Activated T-helper 17 cell treated with anti-CD3 and anti-CD28 coated beads, Interleukin-2, amount 50 U/mL, for 72 hours (primary cell): ENCODE measurements around the gene SHD. TPM values are rescaled to one million over a fixed set of nuclear protein-coding genes. Genes with fewer than 3 reads are reported as not detected.
"Not testable (repeated sequence)": the region's sequence is repeated elsewhere in the genome, so short reads cannot be mapped to it uniquely, and the experiment has no call there.

Experiments used
- ATAC-seq: fragments of 150-1000 bp; cut with Tn5 transposase; replicated peaks from 2 replicates; pipeline ENCODE4 v1.10.0; 2021; ENCODE audit warnings: mild to moderate bottlenecking, moderate library complexity
- H3K27ac Mint-ChIP-seq: one replicate; pipeline ENCODE4 v1.8.0; 2022; ENCODE audit warnings: mixed read lengths
- H3K27me3 Mint-ChIP-seq: one replicate; pipeline ENCODE4 v1.8.0; 2022; ENCODE audit warnings: mixed read lengths
- H3K36me3 Mint-ChIP-seq: one replicate; pipeline ENCODE4 v1.8.0; 2022; ENCODE audit warnings: low read depth, mild to moderate bottlenecking, mixed read lengths
- H3K4me1 Mint-ChIP-seq: one replicate; pipeline ENCODE4 v1.8.0; 2022; ENCODE audit warnings: mixed read lengths
- H3K4me3 Mint-ChIP-seq: one replicate; pipeline ENCODE4 v1.8.0; 2022; ENCODE audit warnings: mild to moderate bottlenecking, mixed read lengths
- H3K9me3 Mint-ChIP-seq: one replicate; pipeline ENCODE4 v1.8.0; 2022; ENCODE audit warnings: mixed read lengths
- total RNA-seq, 2 donors: library from RNA; stranded (reverse); gene quantifications; one replicate each; pipeline ENCODE4 v1.2.3, GENCODE V29; 2022

Gene SHD
- total RNA-seq, 2 donors from 2014 or later: not detected

DNA sequence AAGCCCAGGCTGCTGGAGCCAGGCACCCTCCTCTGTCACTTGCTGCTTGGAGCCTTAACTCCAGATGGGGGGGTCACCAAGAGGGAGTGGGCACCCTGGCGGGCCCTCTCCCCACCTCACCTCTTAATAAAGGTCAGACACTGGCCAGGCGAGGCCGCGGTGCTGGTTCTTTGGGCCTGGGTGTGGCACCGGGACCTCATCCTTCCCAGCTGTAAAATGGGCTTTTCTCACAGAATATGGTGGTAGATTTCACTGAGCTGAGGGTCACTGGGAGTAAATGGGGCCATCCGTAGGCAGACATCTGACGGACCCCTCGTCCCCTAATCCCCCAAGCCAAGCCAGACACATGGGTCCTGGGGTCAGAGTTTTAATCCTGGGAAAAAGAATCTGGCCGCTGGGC, 44.6 kb downstream of the SHD start:
- no peak for ATAC-seq
- Mint-ChIP-seq H3K27ac (no peak overlapping the region), H3K27me3 (no peaks in the 10 kb centered on the region), H3K36me3 (peaks cover 4% of the 10 kb centered on the region), H3K4me1 (peaks cover 4% of the 10 kb centered on the region), H3K9me3 (no peaks in the 10 kb centered on the region), H3K4me3 (no peak overlapping the region)

DNA sequence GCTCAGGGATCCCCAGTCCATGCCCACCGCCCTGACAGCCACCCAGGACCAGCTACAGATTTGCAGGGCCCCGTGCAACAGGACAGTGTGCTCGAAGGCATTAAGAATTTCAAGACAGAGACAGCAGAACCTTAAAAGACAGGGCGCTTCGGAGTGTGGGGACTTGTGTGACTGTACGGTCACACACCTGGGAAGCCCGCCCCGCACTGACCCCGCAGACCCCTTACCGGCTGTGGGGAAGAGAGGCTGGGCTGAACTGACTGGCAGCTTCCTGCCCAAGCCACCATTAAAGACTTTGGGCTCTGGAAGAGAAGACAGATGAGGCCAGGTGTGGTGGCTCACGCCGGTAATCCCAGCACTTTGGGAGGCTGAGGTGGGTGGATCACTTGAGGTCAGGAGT, 45.2 kb downstream of the SHD start:
- no peak for ATAC-seq
- Mint-ChIP-seq H3K27ac (no peak overlapping the region), H3K4me3 (no peak overlapping the region), H3K36me3 (peaks cover 6% of the 10 kb centered on the region), H3K4me1 (peaks cover 4% of the 10 kb centered on the region), H3K9me3 (no peaks in the 10 kb centered on the region), H3K27me3 (no peaks in the 10 kb centered on the region)

DNA sequence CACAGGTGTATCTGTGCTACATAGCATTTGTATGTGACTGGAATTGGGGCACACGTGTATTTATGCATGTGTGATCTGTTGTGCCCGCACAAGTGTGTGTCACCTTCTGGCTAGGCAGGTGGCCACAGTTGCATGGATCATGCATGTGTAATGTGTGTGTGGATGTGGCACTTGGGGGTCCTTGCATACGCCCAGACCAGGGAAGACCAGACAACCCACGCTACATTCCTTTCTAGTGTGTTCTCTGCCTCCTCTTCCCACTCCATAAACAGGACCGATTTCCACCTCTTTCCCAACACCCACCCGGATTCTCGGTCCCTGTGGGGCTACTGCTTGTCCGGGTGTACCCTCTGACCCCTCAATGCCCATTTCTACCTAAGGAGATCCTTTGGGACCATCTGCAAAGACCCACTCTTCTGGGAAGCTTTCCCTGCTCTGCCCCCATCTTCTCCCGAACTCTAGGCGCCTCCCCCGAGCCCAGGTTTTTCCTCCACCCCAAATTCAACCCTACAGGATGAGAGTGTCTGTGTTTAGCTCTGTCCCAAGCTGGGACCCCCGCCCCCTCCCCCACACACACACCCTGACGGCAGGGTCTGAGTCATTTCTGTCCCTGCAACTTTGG, 47.3 kb downstream of the SHD start:
- Mint-ChIP-seq H3K27me3 (no peaks in the 10 kb centered on the region), H3K4me1 (peaks cover 4% of the 10 kb centered on the region), H3K9me3 (no peaks in the 10 kb centered on the region), H3K4me3 (peak overlapping the region; percentile 88), H3K27ac (no peak overlapping the region), H3K36me3 (peaks cover 6% of the 10 kb centered on the region)
- ATAC-seq: no peak

DNA sequence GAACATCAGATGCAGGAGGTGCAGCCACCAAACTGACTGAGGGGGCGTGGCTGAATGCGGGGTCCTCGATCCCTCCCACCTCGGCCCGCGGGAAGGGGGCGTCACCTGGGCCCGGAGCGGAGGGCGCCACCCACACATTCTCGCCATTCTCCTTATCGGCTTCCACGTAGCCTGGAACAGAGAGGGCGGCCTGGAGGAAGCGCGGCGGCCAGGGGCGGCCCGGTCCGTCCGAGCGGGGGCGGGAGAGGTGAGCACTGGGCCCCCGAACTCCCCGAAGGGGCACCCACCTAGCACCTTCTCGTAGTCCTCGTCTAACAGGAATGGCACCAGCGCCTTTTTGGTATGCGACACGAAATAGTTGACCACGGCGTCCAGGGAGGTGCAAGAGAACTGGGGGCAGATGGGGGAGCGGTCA, 47.8 kb downstream of the SHD start:
- Mint-ChIP-seq H3K4me3 (peak overlapping the region; percentile 88), H3K27me3 (no peaks in the 10 kb centered on the region), H3K9me3 (no peaks in the 10 kb centered on the region), H3K27ac (no peak overlapping the region), H3K36me3 (peaks cover 6% of the 10 kb centered on the region), H3K4me1 (peaks cover 4% of the 10 kb centered on the region)
- ATAC-seq: no peak

GRCh38 chr19:4327252-4327876, 48.3 kb downstream of the SHD start:
- peaks cover 6% of the 10 kb centered on the region for H3K36me3 Mint-ChIP-seq
- H3K4me1 Mint-ChIP-seq: peaks cover 4% of the 10 kb centered on the region
- ATAC-seq: peak; percentile 54
- H3K27ac Mint-ChIP-seq: peak overlapping the region; percentile 78
- no peaks in the 10 kb centered on the region for H3K27me3 Mint-ChIP-seq
- peak overlapping the region; percentile 88 for H3K4me3 Mint-ChIP-seq
- H3K9me3 Mint-ChIP-seq: no peaks in the 10 kb centered on the region

DNA sequence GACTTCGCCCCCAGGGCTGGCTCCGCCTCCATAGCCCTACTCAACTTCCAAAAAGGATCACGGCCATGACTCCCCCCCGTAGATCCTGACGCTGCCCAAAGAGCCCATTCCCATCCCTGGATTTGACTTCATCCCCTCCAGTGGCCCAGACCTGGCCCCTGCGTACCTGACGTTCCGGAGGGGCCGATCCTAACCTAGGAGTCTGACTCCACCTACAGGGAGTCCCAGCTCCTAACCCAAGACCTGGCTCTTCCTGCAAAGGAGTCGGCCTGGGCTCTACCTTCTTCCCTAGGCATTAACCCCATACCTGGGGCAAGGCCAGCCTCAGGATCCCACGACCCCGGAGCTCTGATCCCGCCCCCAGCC, 48.8 kb downstream of the SHD start:
- peaks cover 4% of the 10 kb centered on the region for H3K4me1 Mint-ChIP-seq
- H3K36me3 Mint-ChIP-seq: peaks cover 6% of the 10 kb centered on the region
- H3K4me3 Mint-ChIP-seq: peak overlapping the region; percentile 88
- no peaks in the 10 kb centered on the region for H3K9me3 Mint-ChIP-seq
- peak; percentile 25 for ATAC-seq
- no peaks in the 10 kb centered on the region for H3K27me3 Mint-ChIP-seq
- H3K27ac Mint-ChIP-seq: peak overlapping the region; percentile 78

DNA sequence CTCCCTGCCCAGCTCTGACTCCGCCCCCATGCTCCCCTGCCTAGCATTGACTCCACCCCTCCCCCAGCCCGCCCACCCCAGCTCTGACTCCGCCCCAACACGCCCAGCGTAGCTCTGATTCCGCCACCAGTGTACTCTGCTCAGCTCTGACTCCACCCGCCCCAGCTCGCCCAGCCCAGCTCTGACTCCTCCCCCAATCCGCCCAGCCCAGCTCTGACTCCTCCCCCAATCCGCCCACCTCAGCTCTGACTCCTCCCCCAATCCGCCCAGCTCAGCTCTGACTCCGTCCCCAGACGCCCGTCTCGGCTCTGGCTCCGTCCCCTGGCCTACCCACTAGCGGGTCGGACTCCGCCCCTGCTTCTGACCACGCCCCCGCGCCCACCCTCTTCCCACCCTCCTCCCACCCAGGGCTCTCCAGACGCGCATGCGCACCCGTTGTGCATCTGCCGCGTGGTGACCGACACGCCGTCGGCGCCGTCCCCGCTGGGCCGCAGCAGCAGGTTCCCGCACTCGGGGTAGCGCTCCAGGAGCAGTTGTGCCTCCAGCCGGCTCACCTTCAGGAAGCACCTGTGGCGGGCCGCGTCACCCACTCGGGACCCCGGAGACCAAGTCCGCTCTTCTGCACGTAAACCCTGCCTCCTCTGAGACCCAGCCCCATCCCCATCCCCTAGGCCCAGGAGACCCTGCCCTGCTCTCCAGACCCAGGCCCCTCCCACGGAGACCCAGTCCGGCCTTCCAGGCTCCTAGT, 49.4 kb downstream of the SHD start:
- peak overlapping the region; percentile 88 for H3K4me3 Mint-ChIP-seq
- H3K27ac Mint-ChIP-seq: peak overlapping the region; percentile 78
- H3K36me3 Mint-ChIP-seq: peaks cover 6% of the 10 kb centered on the region

DNA sequence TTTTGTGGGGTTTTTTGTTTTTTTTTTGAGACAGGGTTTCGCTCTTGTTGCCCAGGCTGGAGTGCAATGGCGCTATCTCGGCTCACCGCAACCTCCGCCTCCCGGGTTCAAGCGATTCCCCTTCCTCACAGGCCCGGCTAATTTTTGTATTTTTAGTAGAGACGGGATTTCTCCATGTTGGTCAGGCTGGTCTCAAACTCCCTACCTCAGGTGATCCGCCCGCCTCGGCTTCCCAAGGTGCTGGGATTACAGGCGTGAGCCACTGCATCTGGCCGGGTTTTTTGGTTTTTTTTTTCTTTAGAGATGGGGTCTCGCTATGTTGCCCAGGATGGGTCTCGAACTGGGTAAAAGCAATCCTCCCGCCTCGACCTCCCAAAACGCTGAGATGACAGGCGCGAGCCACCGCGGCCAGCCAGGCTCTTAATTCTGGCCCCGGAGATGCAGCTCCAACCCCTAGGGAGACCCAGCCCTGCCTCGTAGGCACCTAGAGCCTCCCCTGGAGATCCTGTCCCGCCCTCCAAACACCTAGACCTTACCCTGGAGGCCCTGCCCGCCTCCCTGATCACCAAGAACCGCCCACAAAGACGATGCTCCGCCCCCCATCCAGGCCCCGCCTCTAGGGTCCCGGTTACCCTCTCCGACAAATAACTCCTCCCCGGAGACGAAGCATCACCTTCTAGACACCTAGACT, 50.1 kb downstream of the SHD start:
- not testable (repeated sequence) for H3K4me1 Mint-ChIP-seq, H3K27me3 Mint-ChIP-seq, H3K9me3 Mint-ChIP-seq, ATAC-seq, H3K36me3 Mint-ChIP-seq
- H3K4me3 Mint-ChIP-seq: peak overlapping the region; percentile 88
- H3K27ac Mint-ChIP-seq: peak overlapping the region; percentile 78

More for the DNA sequence above, 49.4 kb downstream of the SHD start:
- no peaks in the 10 kb centered on the region for H3K9me3 Mint-ChIP-seq
- H3K4me1 Mint-ChIP-seq: peaks cover 4% of the 10 kb centered on the region
- ATAC-seq: peak; percentile 89
- H3K27me3 Mint-ChIP-seq: no peaks in the 10 kb centered on the region

DNA sequence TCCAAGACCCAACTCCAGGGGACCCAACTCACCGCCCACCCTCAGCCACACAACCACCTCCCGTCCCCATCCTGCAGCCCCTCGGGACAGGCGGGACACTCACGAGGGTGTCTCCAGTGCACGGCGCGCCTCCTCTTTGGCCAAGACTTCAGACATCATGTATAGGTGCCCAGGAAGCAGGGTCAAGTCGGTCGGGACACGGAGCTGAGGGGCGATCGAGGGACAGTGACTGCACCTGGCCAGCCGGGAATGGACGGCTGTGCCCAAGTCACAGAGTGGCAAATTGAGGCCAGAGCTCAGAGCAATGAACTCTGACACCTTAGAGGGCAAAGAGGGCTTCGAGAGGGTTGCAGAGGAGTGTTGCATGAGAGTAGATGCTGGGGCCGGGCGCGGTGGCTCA, 50.8 kb downstream of the SHD start:
- no peaks in the 10 kb centered on the region for H3K27me3 Mint-ChIP-seq
- no peak for ATAC-seq
- H3K36me3 Mint-ChIP-seq: peaks cover 15% of the 10 kb centered on the region
- peaks cover 5% of the 10 kb centered on the region for H3K9me3 Mint-ChIP-seq
- peaks cover 13% of the 10 kb centered on the region for H3K4me1 Mint-ChIP-seq
- peak overlapping the region; percentile 88 for H3K4me3 Mint-ChIP-seq
- H3K27ac Mint-ChIP-seq: no peak overlapping the region

DNA sequence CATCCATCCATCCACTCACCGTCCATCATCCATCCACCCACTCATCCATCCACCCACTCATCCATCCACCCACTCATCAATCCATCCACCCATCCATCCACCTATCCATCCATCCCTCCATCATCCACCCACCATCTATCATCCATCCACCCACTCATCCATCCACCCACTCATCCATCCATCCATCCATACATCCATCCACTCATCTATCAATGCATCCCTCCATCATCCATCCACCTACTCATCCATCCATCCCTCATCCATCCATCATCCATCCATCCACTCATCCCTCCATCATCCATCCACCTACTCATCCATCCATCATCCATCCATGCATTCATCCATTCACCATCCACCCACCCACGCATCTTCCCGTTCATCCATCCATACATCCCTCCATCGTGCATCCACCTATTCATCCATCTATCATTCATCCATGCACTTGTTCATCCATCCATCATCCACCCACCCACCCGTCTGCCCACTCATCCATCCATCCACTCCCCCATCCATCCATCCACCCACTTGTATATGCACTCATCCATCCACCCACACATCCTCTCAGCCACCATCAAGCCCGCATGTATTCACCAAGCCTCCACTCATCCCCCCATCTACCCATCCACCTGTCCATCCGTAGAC, 56.0 kb downstream of the SHD start:
- peaks cover 5% of the 10 kb centered on the region for H3K9me3 Mint-ChIP-seq
- H3K27ac Mint-ChIP-seq: no peak overlapping the region
- H3K4me3 Mint-ChIP-seq: no peak overlapping the region

DNA sequence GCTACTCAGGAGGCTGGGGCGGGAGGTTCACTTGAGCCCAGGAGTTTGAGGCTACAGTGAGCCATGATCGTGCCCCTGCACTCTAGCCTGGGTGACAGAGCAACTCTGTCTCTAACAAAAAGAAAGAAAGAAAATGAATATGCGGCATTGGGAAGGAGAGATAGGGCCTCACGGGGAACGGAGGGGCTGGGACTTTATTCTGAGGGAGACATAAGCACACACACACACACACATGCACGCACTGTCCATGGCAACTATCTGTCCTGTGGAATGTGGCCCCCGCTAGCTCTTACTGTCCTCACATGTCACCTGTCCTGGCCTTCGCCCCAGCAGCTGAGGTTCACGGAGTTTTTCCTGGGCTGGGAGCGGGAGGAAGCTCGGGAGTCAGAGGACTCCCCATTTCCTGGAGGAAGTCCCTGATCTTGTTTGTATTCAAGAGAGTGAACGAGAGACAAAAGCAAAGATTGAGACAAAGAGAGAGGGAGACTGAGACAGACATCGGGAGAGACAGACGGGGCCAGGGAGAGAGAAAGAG, 58.9 kb downstream of the SHD start:
- no peak for ATAC-seq
- Mint-ChIP-seq H3K27me3 (no peaks in the 10 kb centered on the region), H3K9me3 (peaks cover 5% of the 10 kb centered on the region), H3K4me1 (peaks cover 26% of the 10 kb centered on the region), H3K27ac (peak overlapping the region; percentile 94), H3K4me3 (peak overlapping the region; percentile 85), H3K36me3 (peaks cover 17% of the 10 kb centered on the region)

More for the DNA sequence above, 56.0 kb downstream of the SHD start:
- H3K27me3 Mint-ChIP-seq: no peaks in the 10 kb centered on the region
- H3K4me1 Mint-ChIP-seq: peaks cover 26% of the 10 kb centered on the region
- no peak for ATAC-seq
- peaks cover 17% of the 10 kb centered on the region for H3K36me3 Mint-ChIP-seq

- Mint-ChIP-seq H3K27ac (peak within 1 kb of the TSS; percentile 94), H3K36me3 (peaks cover 17% of the 10 kb centered on the region), H3K4me3 (peak within 1 kb of the TSS; percentile 85), H3K9me3 (peaks cover 5% of the 10 kb centered on the region), H3K27me3 (no peaks in the 10 kb centered on the region), H3K4me1 (peaks cover 26% of the 10 kb centered on the region)
- no peak for ATAC-seq
These were observed 59.6 kb downstream of the SHD start, which contains the start of gene STAP2 for GRCh38 chr19:4338441-4339355. STAP2 (minus strand) TSS chr19:4338827; CDS start chr19:4338753, 74 bp downstream.
